ENCODE data around the gene LIMK2.
A peak's percentile ranks its signal among the peaks of the same experiment; 100 is the strongest.
"Not testable (repeated sequence)": the region's sequence is repeated elsewhere in the genome, so short reads cannot be mapped to it uniquely, and the experiment has no call there.

LIMK2 gene

DNA sequence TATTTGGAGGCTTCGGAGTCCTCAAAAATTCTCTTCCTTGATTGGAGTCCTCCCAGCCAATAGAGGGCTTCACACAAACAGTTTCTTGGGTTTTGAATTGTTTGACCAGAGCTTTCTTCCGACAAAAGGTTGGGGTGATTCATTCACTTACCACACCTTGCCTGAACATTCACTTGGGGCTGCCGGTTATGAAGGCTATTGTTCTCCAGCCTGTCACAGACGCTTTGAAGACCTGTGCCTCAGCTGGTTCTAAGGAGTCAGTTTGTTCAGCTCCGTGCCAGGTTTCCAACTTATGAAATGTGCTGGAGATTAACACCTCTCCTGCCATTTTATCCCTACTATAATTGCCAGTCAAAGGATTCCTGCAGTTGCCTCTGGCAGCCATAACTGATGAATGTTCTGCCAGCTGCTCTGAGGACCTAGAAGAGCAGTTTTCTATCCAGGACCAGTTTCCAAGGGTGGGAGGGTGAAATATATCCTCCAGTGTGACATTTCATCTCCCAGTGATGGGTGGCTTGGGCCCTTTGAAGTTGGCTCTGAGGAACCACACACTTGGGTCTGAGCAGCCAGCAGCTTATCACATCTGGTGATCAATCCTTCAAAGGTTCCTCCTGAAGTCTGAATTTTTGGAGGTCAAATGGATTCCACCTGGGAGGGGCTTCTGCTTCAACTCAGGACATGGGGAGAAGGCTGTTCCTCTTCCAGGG is 31.4 kb downstream of the LIMK2 start:
- DNase-seq (ENCODE audit: insufficient read length, low spot score), result no peak
- no peak for TF ChIP-seq POU2F2 (IDR thresholded peaks at IDR 0.05; ENCODE audit: low read depth, low read length)
- FAIRE-seq, result no peak

DNA sequence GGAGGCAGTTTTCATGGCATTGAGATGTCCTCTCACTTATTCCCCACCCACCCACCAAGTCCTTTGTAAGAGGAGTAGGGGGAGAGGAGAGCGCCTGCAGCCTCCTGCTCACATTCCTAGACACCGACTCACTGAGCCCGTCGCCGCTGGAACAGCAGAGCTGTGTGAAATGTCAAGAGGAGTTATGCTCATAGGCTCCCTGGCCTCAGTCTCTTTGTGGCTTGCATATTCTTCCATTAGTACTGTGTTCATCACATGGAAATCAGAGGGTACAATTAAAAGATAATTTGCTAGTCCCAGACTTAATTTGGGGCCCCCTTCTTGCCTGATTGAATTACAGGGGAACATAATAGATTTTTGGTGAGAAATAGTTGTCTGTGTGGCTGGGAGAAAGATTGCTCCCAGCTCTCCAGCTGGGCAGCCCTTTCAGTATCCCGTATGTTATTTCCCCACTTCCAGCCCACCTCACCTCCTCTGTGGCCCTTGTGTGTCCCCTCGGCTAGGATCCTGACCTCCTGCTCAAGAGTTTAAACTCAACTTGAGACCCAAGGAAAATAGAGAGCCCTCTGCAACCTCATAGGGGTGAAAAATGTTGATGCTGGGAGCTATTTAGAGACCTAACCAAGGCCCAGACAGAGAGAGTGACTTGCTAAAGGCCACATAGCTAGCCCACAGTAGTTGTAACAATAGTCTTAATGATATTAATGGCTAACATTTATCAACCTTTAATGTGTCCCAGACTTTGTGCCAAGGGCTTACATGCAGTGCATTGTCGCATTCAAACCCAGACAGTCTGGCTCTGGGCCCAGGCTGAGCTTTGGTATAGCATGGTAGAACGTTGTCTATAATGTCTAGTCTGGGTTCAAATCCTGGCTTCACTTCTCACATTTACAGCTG is 32.2 kb downstream of the LIMK2 start:
- FAIRE-seq, result no peak
- TF ChIP-seq SPI1 (IDR thresholded peaks at IDR 0.05; ENCODE audit: low read depth, low read length), result no peak
- no peak for TF ChIP-seq PAX5 (IDR thresholded peaks at IDR 0.05; ENCODE audit: insufficient read depth, low read length, severe bottlenecking)
- TF ChIP-seq TAF1 (IDR thresholded peaks at IDR 0.05; ENCODE audit: low read depth, low read length), result no peak
- TF ChIP-seq POLR2A (IDR thresholded peaks at IDR 0.05; ENCODE audit: low read depth, low read length), result no peak
- TF ChIP-seq POLR2AphosphoS5 (IDR thresholded peaks at IDR 0.05; ENCODE audit: low read depth, low read length), result no peak
- TF ChIP-seq POU2F2 (IDR thresholded peaks at IDR 0.05; ENCODE audit: low read depth, low read length), result no peak

DNA sequence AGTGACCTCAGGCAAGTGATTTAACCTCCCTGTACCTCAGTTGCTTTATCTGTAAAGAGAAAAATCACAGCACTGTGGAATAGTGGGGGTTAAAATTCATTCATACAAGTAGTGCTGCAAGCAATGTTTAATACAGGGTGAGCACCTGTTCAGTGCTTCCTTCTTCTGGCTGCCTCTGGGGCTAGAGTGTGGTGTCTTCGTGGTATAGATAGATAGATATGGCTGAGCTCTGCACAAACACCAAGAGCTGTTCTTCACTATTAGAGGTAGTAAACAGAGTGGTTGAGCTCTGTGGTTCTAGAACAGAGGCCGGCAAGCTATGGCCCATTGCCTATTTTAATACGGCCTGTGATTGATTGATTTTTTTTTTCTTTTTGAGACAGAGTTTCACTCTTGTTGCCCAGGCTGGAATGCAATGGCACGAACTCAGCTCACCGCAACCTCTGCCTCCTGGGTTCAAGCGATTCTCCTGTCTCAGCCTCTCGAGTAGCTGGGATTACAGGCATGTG is 32.9 kb downstream of the LIMK2 start:
- DNase-seq (ENCODE audit: insufficient read length, low spot score), result no peak
- FAIRE-seq, result no peak
- TF ChIP-seq POLR2A (IDR thresholded peaks at IDR 0.05; ENCODE audit: low read depth, low read length) (no peak), PAX5 (IDR thresholded peaks at IDR 0.05; ENCODE audit: insufficient read depth, low read length, severe bottlenecking) (no peak), POU2F2 (IDR thresholded peaks at IDR 0.05; ENCODE audit: low read depth, low read length) (no peak), POLR2AphosphoS5 (IDR thresholded peaks at IDR 0.05; ENCODE audit: low read depth, low read length) (no peak), SPI1 (IDR thresholded peaks at IDR 0.05; ENCODE audit: low read depth, low read length) (no peak), TAF1 (IDR thresholded peaks at IDR 0.05; ENCODE audit: low read depth, low read length) (no peak)

More for the DNA sequence above, 32.2 kb downstream of the LIMK2 start:
- DNase-seq (ENCODE audit: insufficient read length, low spot score), result no peak

DNA sequence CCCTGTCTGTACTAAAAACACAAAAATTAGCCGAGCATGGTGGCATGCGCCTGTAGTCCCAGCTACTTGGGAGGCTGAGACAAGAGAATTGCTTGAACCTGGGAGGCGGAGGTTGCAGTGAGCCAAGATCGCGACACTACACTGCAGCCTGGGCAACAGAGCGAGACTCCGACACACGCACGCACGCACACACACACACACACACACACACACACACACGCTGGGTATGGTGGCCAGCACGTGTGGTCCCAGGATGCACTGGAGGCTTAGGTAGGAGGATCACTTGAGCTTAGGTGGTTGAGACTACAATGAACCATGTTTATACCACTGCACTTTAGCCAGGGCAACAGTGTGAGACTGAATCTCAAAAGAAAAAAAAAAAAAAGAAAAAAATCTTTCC is 33.9 kb downstream of the LIMK2 start:
- DNase-seq (ENCODE audit: insufficient read length, low spot score); FAIRE-seq: not testable (repeated sequence)

DNA sequence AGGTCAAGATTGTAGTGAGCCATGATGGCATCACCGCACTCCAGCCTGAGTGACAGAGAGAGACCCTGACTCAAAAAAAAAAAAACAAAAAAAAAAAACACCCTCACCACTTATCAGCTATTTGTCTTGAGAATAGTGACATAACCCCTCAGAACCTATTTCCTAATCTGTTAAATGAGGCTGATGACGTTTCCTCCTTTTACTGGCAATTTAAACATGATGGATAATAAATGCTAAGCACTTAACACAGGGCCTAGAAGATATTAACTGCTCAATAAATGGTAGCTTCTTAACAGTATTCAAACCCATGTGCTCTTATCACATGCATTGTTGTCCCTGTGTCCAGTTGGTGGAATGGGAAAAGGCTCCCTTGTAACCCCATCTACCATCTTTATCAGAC is 34.6 kb downstream of the LIMK2 start:
- DNase-seq (ENCODE audit: insufficient read length, low spot score), result no peak
- no peak for FAIRE-seq
- TF ChIP-seq TAF1 (IDR thresholded peaks at IDR 0.05; ENCODE audit: low read depth, low read length), result no peak
- no peak for TF ChIP-seq POLR2A (IDR thresholded peaks at IDR 0.05; ENCODE audit: low read depth, low read length)
- no peak for TF ChIP-seq PAX5 (IDR thresholded peaks at IDR 0.05; ENCODE audit: insufficient read depth, low read length, severe bottlenecking)
- TF ChIP-seq POU2F2 (IDR thresholded peaks at IDR 0.05; ENCODE audit: low read depth, low read length), result no peak
- TF ChIP-seq SPI1 (IDR thresholded peaks at IDR 0.05; ENCODE audit: low read depth, low read length), result no peak
- no peak for TF ChIP-seq POLR2AphosphoS5 (IDR thresholded peaks at IDR 0.05; ENCODE audit: low read depth, low read length)

DNA sequence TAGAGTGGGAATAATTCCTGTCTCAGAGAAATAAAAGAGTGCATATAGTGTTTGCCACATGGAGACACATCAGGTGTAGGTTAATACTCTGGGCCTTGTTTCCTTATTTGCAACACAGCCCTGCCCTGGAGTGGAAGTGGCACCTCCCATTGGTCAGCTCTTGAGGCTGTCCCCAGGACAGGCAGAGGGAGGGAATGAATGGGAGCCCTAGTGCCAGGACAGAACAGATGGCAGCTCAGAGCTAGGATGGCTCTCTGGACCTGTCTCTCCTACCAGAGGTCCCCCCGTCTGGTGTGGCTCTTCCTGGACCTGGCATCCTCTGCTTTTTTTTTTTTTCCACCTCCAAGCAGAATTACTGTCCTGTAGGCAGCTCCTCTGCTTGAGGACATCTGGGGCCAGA is 35.6 kb downstream of the LIMK2 start:
- DNase-seq (ENCODE audit: insufficient read length, low spot score), result no peak
- no peak for FAIRE-seq
- TF ChIP-seq TAF1 (IDR thresholded peaks at IDR 0.05; ENCODE audit: low read depth, low read length), result no peak

DNA sequence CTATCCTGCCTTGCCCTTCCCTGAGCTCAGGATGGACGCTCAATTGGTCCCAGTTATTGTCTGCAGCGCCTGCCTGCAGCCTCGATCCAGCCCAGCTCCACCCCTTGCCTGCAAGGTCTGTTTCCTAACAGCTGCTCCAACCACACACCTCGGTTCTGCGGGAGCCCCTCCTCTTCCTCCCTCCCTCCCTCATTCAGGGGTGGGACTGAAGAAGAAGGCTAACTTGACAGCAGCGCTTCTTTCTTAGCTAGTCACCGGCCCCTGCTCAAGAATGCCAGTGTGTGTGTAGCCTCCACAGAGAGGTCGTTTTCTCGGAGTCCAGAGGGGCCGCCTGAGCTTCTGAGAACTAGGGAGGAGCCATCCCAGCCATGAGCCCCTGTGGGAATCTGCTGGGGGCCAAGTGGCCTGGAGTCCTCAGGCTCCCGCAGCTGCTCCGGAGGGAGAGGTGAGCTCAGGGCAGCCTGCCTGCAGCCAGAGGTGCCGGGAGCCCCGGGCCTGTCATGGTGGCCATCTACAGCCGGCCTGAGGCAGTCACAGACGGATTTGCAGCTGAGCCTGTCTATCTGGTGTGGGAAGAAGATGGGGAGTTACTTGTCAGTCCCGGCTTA is 36.1 kb downstream of the LIMK2 start:
- FAIRE-seq, result peak; percentile 72
- TF ChIP-seq TAF1 (IDR thresholded peaks at IDR 0.05; ENCODE audit: low read depth, low read length) (no peak), POU2F2 (IDR thresholded peaks at IDR 0.05; ENCODE audit: low read depth, low read length) (no peak)
- DNase-seq (ENCODE audit: insufficient read length, low spot score), result peak; percentile 55

DNA sequence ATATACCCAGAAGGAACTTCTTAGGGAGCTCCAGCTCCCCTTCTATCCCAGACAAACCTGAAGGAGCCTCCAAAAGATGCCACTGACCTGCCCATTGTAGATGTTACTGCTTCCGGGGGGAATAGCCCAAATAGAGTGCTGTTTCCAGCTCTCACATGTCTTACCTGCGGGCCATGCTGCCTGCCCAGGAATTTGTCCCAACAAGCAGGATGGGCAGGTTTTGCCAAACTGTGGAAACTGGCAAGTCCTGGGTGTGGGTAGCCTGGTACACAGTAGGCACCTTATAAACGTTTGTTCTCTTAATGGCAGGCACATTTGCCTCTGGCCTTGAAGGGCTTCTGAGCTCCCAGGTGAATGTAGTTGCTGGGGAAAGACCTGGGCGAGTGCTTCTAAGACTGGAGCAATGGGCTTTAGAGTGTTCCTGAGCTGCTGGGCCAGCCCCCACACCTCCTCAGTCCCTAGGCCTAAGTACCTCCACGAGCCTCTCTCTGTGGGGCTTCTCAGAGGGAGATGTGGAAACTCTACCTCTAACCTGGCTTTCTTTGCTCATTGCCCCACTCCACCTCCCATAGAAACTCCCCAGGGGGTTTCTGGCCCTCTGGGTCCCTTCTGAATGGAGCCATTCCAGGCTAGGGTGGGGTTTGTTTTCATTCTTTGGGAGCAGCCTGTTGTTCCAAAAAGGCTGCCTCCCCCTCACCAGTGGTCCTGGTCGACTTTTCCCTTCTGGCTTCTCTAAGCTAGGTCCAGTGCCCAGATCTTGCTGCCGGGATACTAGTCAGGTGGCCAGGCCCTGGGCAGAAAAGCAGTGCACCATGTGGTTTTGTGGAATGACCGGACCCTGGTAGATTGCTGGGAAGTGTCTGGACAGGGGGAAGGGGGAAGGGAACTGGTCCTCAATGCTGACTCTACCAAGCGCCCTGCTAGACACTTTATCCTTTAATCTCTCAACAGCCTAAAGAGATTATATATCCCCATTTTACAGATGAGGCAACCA is 37.2 kb downstream of the LIMK2 start:
- DNase-seq (ENCODE audit: insufficient read length, low spot score) (no peak), FAIRE-seq (no peak)
- TF ChIP-seq PAX5 (IDR thresholded peaks at IDR 0.05; ENCODE audit: insufficient read depth, low read length, severe bottlenecking), result no peak
- TF ChIP-seq POLR2AphosphoS5 (IDR thresholded peaks at IDR 0.05; ENCODE audit: low read depth, low read length), result no peak
- TF ChIP-seq POU2F2 (IDR thresholded peaks at IDR 0.05; ENCODE audit: low read depth, low read length), result no peak
- TF ChIP-seq TAF1 (IDR thresholded peaks at IDR 0.05; ENCODE audit: low read depth, low read length), result no peak
- no peak for TF ChIP-seq SPI1 (IDR thresholded peaks at IDR 0.05; ENCODE audit: low read depth, low read length)
- no peak for TF ChIP-seq POLR2A (IDR thresholded peaks at IDR 0.05; ENCODE audit: low read depth, low read length)

DNA sequence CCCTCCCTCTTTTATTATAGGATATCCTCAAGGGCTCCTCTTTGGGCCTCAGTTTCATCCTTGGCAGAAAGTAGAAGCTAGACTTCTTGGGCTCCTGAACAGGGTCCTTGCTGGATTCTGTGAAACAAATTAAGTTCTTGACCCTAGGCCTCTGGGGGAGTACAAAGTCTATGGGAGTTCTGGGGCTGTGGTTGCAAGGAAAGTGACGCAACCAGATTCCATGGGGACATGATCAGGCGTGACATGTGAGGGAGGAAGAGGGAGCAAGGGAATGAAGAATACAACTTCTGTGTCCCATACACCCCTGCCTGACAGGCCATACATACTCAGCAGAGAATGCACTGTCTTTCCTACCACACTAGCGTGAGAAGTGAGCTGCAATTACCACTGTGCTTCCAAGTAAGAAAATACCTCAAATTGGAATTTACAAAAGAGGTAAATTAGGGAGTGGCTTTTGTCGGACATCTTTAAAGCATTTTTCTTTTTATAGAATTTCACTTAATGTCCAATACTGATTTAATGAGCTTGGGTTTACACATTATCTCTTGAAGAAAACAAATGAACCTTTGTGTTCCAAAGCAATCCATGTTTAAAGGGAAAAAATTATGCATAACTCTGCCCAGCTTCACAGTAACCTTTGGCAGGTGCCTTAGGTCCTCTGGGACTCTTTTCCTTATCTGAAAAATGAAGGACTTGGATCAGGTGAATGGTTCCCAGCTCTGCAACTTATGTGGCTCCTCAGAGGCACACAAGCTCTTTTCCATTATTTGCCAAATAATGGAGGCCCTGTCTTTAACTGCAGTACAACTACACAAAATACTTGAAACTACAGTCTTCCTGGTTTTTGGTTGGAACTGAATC is 38.9 kb downstream of the LIMK2 start:
- no peak for TF ChIP-seq PAX5 (IDR thresholded peaks at IDR 0.05; ENCODE audit: insufficient read depth, low read length, severe bottlenecking)
- TF ChIP-seq POLR2AphosphoS5 (IDR thresholded peaks at IDR 0.05; ENCODE audit: low read depth, low read length), result no peak
- no peak for TF ChIP-seq TAF1 (IDR thresholded peaks at IDR 0.05; ENCODE audit: low read depth, low read length)
- TF ChIP-seq SPI1 (IDR thresholded peaks at IDR 0.05; ENCODE audit: low read depth, low read length), result no peak
- TF ChIP-seq POU2F2 (IDR thresholded peaks at IDR 0.05; ENCODE audit: low read depth, low read length), result no peak
- no peak for TF ChIP-seq POLR2A (IDR thresholded peaks at IDR 0.05; ENCODE audit: low read depth, low read length)
- FAIRE-seq (no peak), DNase-seq (ENCODE audit: insufficient read length, low spot score) (no peak)
